HG03558 (cell line): ENCODE measurements around the gene XYLB.
A peak's percentile ranks its signal among the peaks of the same experiment; 100 is the strongest.
"Not testable (repeated sequence)": the region's sequence is repeated elsewhere in the genome, so short reads cannot be mapped to it uniquely, and the experiment has no call there.

Experiments
- ATAC-seq: cut with Tn5 transposase; IDR thresholded peaks from one replicate; pipeline ENCODE4 v1.9.1; 2021; ENCODE audit warnings: moderate number of reproducible peaks; ENCODE audit not compliant: unreplicated experiment; ENCODE audit errors: extremely low read depth

The XYLB gene

GRCh38 chr3:38346587-38347410 is at the start of gene XYLB:
XYLB (plus strand) TSS chr3:38346785; CDS start chr3:38346869, 84 bp downstream.
- peak; percentile 93 for ATAC-seq

- not testable (repeated sequence) for ATAC-seq
Observed at GRCh38 chr3:38297053-38297452, 49.5 kb upstream of the XYLB start.

GRCh38 chr3:38297537-38297936 is 49.0 kb upstream of the XYLB start:
- no peak for ATAC-seq

- no peak for ATAC-seq
Observed at GRCh38 chr3:38297947-38298711, 48.5 kb upstream of the XYLB start.

GRCh38 chr3:38306941-38307340 is 39.6 kb upstream of the XYLB start:
- no peak for ATAC-seq

- no peak for ATAC-seq
Observed at GRCh38 chr3:38307599-38307998, 39.0 kb upstream of the XYLB start.

GRCh38 chr3:38308456-38308855 is 38.1 kb upstream of the XYLB start:
- ATAC-seq: no peak

- ATAC-seq: no peak
Observed at GRCh38 chr3:38311476-38311875, 35.1 kb upstream of the XYLB start.

GRCh38 chr3:38311941-38312340 is 34.6 kb upstream of the XYLB start:
- ATAC-seq: no peak

- ATAC-seq: no peak
Observed at GRCh38 chr3:38312356-38312755, 34.2 kb upstream of the XYLB start.

- ATAC-seq: no peak
Observed at GRCh38 chr3:38313263-38313662, 33.3 kb upstream of the XYLB start.

- ATAC-seq: no peak
Observed at GRCh38 chr3:38313695-38314094, 32.9 kb upstream of the XYLB start.

- ATAC-seq: no peak
Observed at GRCh38 chr3:38314112-38314763, 32.3 kb upstream of the XYLB start.

- no peak for ATAC-seq
Observed at GRCh38 chr3:38314764-38315487, 31.7 kb upstream of the XYLB start.

GRCh38 chr3:38315488-38316230 is 30.9 kb upstream of the XYLB start:
- no peak for ATAC-seq

- no peak for ATAC-seq
Observed at GRCh38 chr3:38316356-38317191, 30.0 kb upstream of the XYLB start.

GRCh38 chr3:38317192-38317759 is 29.3 kb upstream of the XYLB start:
- ATAC-seq: no peak
